Posterior cingulate gyrus (tissue), 11 donors: ENCODE measurements around the gene TAS1R1.

Experiments
- DNase-seq, 10 donors: peaks; one replicate each; pipeline versions ENCODE4 v3.0.0 to v3.0.0-alpha.2; 2020 to 2021; ENCODE audit warnings: mixed read lengths in 3 of 10
- intact Hi-C: fragments of 100-400 bp; cut with DNase I; formaldehyde crosslinking; loops from one replicate; pipeline ENCODE4 v1.15.1; 2023

Gene TAS1R1

DNA sequence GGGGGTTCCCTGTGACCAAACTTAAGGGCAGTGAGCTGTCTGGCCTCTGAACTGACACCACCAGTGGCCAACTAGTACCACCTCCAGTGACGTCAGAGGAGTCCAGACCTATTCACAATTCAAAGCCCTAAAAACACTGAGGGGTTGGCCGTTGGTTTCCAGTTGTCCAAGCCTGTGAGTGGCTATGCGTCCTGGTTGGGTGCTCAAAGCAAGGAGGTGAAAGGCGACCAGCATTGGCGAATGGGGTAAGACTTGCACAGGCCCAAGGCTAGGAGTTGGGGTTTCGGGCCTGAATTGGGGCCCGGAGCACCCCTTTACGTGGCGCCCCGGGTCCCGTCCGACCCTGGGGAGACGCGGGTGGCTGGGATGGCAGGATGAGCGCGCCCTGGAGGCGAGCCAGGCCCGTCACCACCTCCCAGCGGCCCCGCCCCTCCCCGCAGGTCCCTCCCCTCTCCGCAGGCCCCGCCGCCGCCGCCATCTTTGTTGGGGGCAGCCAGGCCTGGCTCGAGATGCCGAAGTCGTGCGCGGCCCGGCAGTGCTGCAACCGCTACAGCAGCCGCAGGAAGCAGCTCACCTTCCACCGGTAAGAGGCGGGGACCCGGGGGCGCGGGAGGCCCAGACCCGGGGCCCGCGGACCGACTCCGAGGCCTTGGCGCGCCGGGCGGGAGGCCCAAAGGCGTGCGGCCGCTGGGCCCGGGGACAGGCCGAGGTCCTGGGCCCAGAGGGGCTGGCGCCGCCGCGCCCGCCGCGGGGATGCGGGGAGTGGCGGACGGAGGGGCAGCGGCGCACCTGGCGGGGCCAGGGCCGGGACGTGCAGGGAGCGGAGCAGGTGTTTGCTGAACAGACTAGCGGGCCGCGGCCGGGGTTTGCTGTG lies 69.8 kb downstream of the TAS1R1 start, which contains the start of gene THAP3:
TSS of gene THAP3 (plus strand) at position 159 of the 874 bp plus-strand sequence. CDS start at position 510, 351 bp downstream.
- peak; percentile 69 to 97 (median 82) for DNase-seq
- intact Hi-C loops: loop anchor here (1.0 to 10.0 kb wide), 3 partner anchors 11 to 80 kb away; partner anchors contain the start of genes DNAJC11 and KLHL21

DNA sequence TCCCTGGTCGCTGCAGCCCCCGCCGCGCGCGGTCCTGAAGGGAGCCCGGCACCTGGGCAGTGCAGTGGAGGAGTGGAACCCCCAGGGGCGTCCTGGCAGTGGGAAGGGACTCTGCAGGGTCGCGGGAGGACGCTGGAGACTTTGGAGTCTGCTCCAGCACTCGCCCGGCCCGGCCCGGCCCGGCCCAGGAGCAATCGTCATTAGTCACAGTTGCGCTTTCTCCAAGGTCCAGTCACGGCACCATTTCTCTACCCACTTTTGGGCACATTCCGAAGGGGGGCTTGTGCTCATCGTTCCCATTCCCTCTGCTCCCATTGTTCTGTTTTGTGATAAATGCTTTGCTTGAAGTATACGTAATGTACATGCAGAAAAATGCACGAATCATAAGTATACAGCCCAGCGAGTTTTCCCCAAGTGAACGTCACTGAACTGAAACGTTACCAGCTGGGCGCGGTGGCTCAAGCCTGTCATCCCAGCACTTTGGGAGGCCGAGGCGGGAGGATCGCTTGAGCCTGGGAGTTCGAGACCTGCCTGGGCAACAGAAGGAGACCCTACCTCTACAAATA lies 70.6 kb downstream of the TAS1R1 start:
- intact Hi-C loops: loop anchor here (1.0 to 10.0 kb wide), 3 partner anchors 11 to 79 kb away; partner anchors contain the start of genes DNAJC11 and KLHL21

DNA sequence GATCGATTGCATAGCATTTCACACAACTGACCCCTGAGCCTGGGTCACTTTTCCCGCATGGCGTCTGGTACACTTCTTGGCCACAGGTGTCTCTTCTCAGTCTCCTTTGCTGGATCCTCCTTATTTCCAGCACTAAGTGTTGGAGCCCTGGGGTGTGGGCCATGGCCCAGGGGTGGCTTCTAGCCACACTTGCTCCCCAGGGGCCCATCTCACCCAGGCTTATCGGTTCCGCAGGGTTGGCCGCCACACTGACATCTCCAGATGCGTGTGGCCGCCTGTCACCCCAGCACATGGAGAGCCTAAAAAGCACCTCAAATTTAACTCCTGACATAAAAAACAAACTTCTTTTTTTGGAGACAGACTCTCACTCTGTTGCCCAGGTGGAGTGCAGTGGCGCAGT lies 71.9 kb downstream of the TAS1R1 start:
- no peak for DNase-seq
- intact Hi-C loops: loop anchor here (10.0 kb wide), 1 partner anchor 78 kb away; the partner anchor contains the start of gene DNAJC11

More for the DNA sequence above, 70.6 kb downstream of the TAS1R1 start:
- peak in 3 of 10 donors; percentile 30 to 83 (median 67) for DNase-seq

DNA sequence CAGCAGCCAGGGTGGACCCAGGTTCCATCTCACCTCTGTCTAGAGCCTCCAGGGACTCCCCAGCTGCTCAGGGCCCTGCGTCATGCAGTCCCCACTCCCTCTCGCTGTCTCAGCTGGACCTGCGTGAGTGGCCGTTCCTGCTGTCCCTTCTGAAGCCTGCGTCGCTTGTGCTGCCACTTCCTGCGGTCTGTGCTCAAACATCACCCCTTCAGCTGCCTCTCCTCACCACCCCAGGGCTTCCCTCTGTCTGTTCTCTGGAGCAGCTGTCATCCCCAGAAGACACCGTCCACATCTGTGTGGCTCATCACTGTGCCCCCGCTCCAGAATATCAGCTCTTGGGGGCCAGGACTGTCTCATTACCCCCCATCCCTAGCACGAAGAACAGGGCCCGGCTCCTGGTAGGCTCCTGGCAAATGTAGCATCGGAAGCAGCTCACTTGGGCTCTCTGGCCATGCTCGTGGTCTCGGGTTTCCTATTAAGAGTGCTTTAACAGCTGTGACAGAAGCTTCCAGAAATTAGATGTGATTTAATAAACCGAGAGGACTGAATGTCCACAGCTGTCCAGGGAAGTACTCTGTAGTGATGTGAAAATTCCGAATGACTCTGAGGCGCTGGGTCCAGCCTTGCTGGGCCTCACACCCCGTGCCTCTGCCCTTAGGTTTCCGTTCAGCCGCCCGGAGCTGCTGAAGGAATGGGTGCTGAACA lies 72.9 kb downstream of the TAS1R1 start:
- intact Hi-C loops: loop anchor here (10.0 kb wide), 1 partner anchor 77 kb away; the partner anchor contains the start of gene DNAJC11

DNA sequence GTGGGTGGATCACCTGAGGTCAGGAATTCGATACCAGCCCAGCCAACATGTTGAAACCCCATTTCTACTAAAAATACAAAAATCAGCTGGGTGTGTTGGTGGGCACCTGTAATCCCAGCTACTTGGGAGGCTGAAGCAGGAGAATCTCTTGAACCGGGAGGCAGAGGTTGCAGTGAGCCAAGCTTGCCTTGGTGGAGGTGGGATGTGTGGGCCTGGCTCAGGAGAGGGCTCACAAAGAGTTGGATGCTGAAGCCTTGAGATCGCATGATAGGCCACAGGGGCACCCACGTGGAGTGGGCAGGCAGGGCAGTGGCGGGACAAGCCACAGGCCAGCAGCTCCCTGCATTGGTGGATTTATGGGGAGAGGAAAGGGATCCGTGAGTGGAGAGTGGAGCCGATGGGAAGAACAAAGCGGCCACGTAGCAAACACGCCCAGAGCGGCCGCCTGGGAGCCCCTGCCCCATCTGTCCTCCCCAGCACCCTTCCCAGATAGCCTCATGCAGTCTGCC lies 73.9 kb downstream of the TAS1R1 start:
- no peak for DNase-seq
- intact Hi-C loops: loop anchor here (10.0 kb wide), 1 partner anchor 76 kb away; the partner anchor contains the start of gene DNAJC11

More for the DNA sequence above, 72.9 kb downstream of the TAS1R1 start:
- DNase-seq: peak in 1 of 10 donors; percentile 37
